NCI-H526 (cell line): ENCODE results near the gene EEFSEC.
A peak's percentile ranks its signal among the peaks of the same experiment; 100 is the strongest.

ENCODE experiments used
- DNase-seq, 2 experiments: peaks; one replicate each; lab custom pipeline; 2025; lab: John Stamatoyannopoulos, UW

EEFSEC gene

DNA sequence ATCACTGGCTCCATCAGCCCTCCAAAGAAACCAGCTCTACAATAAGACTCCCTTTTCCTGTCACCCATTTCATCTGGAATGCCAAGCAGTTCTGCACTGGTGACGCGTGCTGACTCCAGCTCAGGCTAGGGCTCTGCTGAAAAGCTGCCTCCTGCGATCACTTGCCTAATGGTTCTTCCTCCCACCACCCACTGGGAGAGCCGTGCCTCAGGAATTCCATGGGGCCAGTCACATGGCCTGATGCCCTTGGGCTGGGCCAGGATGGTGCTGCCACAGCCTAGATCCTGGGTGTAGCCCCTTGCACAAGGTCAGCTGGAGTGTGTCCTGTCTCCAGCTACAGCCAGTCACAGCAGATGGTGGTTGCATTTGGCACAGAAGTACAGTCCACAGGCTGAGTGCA lies 214.5 kb downstream of the EEFSEC start:
- DNase-seq: no peak

DNA sequence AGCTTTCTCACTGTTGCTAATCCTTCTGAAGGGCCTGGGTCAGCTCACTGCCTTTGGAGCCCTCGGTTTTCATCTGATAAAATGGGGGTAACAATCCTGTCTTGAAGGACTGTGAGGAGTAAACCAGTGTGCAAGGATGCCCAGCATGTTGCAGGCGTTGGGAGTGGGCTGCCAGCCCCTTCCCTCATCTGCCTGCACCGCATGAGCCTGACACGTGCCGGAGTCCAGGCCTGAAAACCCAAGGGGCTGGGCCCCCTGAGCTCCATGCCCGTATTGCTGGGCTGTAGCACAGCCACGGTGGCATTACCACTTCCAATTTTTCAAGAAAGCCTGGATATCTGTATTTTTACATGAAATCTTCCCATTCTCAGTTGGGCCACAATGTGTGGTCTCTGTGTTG lies 215.3 kb downstream of the EEFSEC start:
- no peak for DNase-seq

DNA sequence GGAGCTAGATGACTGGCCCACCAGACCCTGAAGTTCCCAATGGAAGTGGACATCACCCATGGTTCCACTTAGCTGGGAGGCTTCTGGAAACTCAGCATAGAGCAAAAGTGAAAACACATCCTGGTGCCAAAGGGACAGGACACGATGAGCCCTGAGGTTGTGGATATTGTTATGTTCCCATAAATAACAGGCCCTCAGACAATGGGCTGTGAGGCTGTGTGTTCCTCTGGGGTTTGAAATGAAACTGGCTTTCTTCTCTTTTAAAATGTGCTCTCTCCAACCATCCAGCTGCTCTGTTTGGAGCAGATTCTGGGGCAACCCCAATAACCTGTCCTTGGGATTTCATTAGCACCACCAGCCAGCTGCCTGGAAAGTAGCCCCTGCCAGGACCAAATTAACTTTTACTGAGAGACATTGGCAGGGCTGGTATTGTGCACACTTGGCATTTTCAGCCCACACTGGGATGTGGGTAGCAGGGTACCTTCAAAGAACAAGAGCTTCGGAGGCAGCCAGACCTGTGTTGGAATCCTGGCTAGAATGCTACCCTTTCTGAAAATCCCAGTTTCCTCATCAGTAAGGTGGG lies 215.9 kb downstream of the EEFSEC start:
- no peak for DNase-seq

DNA sequence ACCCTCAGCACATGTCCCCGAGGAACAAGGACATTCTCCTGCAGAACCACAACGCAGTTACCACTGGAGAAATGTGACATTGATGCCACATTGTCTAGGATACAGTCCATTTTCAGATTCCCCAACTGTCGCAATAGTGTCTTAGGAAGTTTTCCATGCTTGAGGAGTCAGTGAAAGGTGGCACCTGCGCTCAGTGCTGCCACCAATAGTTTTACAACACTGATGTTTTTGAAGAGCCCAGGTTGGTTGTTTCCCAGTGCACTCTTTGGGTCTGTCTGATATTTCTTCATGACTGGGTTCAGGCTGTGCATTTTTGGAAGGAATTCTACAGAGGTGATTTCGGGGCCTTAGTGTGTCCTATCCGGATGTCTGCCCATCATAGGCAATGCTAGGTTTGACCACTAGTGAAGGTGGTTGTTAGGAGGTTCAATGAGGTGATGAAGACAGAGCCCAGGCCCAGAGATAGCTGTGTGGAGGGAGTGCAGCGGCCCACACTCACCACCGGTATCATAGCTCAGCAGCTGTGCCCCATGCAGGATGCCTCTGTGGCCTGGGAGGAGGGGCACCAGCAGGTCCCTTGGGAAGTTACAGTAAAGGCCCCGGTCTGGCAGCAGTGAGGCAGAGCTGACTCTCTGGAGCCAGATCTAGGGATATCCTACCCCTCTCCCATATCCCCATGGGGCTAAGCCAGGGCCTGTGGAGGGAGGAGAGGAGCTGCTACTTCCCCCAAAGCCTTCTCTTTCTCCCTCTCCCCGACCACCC lies 216.8 kb downstream of the EEFSEC start:
- peak in 1 of 2 experiments; percentile 19 for DNase-seq

DNA sequence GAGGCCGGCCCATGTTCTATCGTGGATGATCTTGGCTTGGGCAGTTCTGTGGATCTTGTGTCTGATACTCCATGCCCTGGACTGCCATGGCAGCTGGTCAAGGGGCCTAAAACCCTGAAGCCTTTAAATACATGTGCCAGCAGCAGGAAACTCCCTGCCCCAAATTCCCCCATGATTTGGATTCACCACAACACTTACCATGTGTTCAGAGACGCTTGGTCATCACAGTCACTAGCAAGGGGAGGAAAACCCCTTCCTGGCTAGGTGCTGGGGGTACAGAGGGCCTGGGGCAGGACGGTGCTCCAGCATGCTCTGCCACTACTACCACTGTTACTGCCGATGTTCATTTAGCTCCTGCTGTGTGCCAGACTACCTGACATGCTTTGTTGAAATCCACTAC lies 219.0 kb downstream of the EEFSEC start:
- DNase-seq: no peak

DNA sequence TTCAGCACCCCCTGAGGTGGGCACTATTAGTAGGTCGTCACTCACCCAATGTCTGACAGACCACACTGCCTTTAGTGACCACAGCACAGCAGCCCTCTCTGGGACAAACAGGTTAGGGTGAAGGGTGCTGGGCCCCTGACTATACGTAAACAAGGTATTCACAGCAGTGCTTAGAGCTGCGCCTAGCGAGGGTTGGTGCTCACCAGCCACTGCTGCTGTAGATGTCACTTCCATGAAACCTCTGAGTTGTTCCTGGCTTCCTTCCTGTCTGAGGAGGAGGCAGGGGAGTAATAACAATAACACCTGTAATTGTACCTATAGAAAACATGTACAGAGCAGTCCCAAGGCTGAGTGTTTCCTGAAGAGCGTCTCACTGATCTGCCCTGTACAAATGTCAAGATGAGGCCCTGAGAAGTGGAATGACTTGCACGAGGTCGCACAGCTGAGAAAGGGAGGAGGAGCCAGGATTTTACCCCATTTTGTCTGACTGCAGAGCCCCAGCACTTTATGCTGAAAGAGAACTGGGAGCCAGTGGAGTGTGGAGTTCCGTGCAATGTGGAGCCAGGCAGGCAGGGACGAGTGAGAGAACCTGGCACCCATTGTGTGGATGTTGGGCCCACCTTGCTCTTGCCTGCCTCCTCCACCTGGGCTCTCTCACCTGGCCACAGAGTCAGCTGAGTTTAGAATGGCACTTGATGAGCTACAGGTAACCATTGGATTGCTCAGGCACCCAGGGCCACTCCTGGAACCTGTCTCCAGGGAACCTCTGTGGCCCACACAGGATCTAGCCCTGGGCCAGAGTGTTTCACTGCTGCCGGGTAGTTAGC lies 219.6 kb downstream of the EEFSEC start:
- no peak for DNase-seq

DNA sequence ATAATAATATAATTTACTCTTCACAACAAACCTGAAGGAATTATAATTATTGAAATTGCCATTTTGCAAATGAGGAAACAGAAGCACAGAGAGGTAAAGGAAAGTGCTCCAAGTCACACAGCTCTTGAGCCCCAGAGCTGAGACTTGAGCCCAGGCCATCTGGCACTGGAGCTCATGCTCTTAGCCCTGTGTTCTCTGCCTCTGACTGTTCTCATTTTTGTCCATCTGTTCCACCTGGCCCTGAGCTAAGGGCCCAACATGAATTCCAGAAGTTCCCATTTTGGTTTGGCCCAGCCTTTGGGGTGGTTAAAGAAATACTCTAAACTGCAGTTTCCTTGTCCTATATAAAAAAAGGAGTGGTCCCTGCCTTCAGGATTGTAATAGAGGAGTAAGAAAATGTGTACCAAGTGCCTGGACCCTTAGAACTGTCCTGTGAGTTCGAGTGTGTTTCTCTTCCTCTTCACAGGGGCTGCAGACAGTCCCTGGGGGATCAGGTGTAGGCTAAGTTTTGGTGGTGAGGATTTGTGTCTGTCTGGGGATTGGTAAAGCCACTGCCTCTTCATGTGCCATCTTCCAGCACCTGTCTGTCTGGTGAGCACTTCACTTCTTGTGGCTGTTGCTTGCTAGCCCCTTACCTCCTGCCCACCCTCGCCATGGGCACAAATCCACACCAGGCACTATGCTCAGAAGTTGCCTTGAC lies 221.6 kb downstream of the EEFSEC start:
- DNase-seq: no peak

DNA sequence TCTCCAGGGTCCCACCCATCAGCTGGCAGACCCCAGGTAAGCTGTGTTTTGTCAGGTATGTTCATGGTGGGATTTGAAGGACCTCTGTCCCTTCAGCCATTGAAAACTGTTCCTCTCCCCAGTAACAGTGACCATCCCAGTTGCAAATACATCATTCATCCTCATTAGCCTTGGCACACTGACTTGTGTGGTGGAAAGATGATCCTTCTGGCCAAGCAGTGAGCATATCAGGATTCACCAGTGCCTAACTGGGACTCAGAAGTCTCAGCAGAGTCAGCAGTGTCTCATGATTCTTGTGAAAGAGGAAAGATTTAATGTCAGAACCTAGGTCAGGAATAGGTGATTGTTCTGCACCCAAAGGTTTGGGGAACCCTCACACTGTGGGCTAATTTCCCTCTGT lies 223.2 kb downstream of the EEFSEC start:
- DNase-seq: no peak

DNA sequence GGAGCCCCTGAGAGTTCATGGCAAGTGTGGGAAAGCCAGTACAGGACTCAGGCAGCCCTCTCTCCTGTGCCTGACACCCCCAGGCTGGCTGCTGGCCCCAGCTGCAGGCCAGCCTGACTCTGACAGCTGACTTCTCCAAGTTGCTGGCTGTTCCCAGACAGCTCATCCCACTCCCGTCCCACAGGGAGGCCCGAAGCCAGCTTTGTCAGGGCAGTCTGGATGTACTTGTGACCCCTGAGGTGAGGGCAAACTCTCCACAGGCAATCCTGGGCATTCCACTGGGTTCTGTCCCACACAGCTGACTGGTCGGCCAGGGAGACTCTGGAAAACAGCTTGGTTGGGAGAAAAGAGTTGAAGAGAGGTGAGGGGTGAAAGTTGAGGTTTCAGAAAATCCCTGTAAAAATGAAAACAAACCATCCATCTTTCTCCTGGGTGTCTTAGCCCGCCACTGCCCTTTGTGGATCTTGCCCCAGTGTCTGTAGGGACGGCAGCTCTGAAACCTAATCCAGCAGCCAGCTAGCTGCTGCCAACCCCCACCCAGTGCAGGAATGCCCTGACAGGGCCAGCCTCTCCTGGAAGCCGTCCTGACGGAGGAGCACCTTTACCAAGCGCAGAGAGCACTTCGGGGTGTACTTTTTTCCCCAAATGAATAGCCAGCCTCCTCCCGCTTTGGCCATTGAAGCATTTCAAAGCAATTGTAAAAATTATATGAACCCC lies 225.5 kb downstream of the EEFSEC start:
- no peak for DNase-seq

DNA sequence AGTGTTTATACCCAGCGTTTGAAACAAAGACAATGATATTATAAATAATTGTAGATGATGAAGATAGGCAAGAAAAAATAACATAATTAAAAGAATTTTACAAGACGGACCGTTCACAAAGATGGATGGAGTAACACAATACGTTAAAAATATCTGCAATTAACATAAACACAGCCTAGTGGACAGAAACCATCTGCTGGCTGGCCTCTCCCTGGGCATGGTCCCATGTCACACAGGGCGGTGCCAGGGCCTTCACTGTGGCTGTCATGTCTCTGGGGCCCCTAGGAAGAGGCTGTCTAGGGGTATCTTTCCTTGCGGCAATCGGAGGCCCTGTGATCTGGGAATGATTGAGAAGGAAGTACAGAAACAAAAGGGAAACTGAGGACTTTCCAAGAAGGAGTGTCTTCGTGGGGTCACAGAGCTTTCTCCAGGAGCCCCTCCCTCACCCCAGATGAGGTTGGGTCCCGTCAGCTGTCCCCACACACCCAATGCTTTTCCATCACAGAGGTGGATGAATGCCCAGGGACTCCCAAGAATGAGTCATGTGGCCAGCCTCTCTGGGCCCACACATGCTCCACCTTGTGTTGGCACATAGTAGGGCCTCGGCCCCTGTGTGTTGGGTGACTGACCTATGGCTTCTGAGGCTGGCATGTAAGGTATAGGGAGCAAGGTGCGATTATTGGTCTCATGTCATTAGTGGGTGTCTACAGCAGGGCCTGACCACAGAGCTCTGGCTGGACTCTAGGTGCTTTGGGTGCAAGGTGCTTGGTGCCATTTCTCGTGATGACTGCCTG lies 226.3 kb downstream of the EEFSEC start:
- DNase-seq: no peak

DNA sequence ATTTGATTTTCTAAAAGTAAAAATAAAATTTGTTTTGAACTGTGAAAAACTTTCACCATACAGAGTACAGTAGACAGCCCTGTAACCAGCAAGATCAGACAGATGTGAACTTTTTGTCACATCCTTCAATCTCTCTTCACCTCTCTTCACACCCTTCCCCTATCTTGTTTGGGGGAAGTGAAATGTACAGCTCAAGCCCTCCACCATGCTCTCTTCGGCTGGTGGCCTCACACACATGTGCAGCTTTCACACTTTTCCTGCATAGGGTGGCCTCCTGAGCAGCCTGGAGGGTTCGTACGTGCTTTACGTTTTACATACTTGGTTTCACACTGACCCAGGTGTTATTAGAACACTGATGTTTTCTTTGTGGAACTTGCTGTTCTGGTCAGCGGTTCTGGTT lies 227.0 kb downstream of the EEFSEC start:
- DNase-seq: no peak

DNA sequence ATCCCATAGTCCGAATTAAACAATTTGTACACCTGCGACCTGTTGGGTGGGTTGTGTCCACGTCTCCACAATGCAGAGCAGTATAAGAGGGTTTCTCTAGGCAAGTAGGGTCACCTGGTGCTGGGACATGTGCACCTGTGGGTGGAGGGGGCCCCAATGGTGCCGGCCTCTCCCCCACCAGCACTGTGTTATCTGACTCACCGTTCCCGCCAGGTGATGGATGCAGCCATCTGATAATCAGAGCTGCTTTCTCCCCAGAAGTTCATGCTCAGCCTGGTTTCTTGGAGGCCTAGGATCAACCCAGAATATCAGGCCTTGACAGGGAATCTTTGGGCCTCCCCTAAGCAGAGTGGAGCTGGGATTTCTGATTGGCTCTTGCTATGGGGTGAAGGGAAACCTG lies 227.4 kb downstream of the EEFSEC start:
- no peak for DNase-seq

DNA sequence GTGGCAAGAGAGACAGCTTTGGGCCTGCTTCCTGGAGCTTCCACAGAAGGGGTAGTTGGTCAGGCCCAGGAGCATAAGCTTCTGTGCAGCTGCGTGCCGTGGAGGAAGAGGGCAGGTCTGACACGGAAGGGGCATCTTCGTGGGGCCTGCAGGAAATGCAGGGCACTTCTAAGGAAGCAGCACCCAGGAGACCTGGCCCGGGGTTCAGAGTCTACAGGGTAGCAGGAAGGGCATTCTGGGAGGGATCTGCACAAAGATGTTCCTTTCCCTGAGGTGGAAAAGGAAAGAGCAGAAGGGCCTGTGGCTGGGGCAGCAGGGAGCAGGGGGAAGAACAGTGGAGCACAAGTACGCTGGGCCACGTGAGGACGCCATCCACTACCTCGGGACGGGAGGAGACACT lies 228.3 kb downstream of the EEFSEC start:
- DNase-seq: no peak

DNA sequence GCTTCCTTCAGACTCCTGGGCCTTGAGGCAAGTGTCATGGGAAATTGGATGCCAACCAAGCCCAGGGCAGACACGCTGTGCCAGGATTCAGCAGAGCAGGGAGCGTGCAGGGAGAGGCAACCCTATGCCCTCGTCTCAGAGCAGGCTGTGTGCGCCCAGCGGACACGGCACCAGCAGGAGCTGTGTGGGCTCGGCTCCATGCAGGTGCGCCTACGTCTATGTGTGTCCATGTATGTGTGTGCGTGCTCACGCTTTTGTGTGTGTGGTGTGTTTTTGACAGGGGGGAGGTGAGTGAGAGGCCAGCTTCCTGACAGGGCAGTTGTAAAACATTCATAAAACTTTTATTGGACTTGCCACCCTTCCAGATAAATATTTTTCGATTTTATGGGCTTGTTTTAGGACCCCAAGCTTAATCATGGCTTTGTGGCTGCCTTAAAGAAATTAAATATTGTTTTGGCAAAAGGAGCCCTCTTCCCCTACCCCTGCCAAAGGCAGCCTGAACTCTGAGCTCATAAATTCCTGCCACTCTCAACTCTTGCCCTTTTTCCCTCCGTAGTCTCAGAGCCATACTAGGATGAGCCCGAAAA lies 229.0 kb downstream of the EEFSEC start:
- DNase-seq: no peak

DNA sequence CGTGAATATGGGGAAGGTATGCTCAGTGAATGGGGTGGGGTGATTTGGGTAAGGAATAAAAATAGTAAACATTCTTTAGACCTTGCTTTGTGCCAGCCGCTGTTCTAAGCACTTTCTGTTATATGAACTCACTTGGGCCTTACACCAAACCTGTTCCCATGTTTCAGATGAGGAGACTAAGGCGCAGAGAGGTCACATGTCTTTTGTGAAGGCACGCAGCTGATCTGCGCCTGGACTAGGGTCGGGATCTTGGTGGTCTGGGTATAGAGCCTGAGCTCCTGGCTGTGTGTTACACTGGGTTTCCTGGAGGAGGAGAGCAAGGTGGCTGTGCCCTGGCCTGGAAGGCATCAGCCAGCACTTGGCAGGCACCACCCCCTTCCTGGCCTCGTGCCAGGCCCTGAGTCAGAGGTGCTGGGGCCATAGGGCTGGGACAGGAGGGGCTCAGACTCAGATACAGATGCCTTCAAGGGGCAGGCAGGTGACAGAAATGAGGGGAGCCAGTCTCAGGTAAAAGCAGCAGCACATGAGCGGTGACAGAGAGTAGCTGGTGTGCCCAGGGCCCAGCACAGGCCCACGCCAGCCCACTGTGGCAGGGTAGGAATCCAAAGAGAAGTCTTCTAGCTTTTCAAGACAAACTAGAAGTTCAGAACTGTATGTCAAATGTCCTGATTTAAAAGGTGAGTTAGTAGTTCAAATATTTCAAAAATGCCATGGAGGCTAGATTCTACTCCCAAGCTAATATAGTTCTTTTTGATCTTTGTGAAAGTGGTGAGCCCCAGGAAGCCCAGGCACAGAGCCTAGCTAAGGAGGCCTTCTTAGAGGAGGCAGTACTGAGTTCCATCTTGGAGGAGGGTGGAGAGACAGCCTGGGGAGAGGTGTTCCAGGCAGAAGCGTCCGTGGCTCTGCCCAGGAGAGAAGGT lies 230.3 kb downstream of the EEFSEC start:
- DNase-seq: peak in 1 of 2 experiments; percentile 22

DNA sequence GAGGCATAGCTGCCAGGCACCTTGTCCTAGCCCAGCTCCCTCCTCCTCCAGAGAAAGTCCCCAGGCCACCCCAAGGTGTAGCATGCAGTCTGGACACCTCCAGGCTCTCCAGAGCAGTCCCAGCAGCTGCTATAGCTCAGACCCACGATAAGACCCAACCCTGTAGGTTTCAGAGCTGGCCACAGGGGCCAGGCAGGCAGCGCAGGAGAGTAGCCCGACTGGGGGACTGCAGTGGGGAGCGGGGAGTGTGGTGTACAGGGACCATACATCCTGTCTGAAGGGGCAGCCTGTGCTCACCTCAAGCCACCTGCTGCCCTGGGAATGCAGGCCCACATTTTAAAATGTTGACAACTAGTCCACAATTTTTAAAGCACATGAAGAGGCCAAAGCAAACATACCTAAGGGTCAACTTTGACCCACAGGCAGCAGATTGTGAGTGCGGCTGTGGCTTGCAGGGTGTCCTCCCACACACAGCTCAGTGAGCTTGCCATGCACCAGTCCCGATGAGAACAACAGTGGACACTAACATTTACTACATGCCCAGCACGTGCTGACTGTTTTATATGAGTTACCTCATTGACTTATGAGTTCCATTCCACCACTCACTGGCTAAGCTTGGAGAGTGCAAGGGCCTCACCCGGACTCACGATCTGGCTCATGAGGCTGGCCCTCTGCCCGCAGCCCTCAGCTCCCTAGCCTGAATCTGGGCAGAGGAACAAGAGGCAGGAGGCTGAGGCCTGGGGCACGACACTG lies 232.0 kb downstream of the EEFSEC start:
- no peak for DNase-seq

DNA sequence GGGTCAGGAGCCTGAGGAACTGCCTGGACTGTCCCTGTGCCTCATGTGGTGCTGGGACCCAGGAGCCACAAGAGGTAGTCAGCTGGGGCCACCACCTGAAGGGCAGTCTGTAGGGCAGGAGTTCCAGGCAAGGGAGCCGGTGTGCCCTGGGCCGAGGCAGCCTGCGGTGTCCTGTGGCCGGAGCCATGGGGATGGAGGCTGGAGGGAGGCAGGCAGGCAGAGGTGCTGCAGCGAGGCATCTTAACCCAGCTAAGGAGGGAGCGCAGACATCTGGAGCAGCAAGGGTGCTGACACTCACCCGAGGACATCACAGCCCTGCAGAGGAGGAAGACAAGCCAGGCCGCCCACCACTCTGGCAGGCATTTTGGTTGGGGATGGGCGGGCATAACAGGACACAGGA lies 235.7 kb downstream of the EEFSEC start:
- DNase-seq: no peak

DNA sequence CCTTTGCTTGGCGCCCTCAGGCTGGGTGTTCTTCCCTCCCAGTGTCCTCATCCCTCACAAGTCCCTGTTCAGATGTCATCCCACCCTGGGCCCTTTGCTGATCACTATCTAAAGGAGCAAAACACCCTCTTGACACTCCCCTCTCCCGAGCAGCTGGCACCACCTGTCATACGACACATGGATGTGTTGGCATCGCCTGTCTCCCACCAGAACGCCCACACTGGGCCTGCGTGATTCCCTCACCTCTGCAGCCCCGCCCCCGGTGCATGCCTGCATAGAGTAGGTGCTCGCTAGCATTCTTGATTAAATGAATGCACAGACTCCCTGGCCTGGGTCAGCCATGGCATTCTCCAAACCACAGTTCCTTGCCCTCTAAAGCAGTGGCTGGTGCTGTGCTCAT lies 237.6 kb downstream of the EEFSEC start:
- DNase-seq: no peak

DNA sequence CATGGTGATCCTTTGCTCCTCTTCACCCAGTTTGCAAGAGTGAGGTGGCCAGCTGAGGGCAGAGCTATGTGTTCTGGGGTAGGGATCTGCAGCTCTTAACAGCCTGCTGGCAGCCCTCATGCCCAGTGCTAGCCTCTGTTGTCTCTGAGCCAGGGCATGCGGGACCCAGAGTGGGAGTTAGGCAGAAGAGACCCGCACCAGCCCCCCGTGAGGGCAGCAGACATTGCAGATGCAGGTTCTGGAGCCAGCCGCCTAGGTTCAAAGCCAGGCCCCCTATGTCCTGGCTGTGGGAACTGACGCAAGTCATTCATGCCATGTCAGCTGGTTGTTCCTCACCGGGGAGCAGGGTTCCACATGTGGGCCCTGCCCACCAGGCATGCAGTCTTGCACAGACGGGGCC lies 238.7 kb downstream of the EEFSEC start:
- no peak for DNase-seq
